Activated naive CD4-positive, alpha-beta T cell treated with anti-CD3 and anti-CD28 coated beads, Interleukin-2, amount 50 U/mL, for 72 hours (primary cell): Measurements from ENCODE around the gene TPD52L2. TPM values are rescaled to one million over a fixed set of nuclear protein-coding genes. Genes with fewer than 3 reads are reported as not detected.

Experiments used
- total RNA-seq, 2 donors: library from RNA; stranded (reverse); gene quantifications; one replicate each; pipeline ENCODE4 v1.2.3, GENCODE V29; 2022

The TPD52L2 gene
- total RNA-seq, 2 donors from 2014 or later: 31.3 to 62.1 TPM

Other genes starting within 250 kb of the TPD52L2 start
- 10 to 100 TPM; 11.3 to 24.0 TPM for gene GMEB2, start 238.2 kb upstream of the TPD52L2 start, total RNA-seq
- 10 to 100 TPM; 13.8 to 19.5 TPM for gene STMN3, start 211.8 kb upstream of the TPD52L2 start, total RNA-seq
- gene RTEL1, start 207.0 kb upstream of the TPD52L2 start, total RNA-seq: 10 to 100 TPM; 45.7 to 51.4 TPM
- gene TNFRSF6B, start 168.6 kb upstream of the TPD52L2 start, total RNA-seq: not detected
- 10 to 100 TPM; 36.1 to 53.4 TPM for gene ARFRP1, start 157.3 kb upstream of the TPD52L2 start, total RNA-seq
- gene ZGPAT, start 157.2 kb upstream of the TPD52L2 start, total RNA-seq: 10 to 100 TPM; 12.5 to 24.0 TPM
- 10 to 100 TPM in 1 of 2 donors, 1 to 10 TPM in 1; 6.3 to 18.2 TPM for gene LIME1, start 128.6 kb upstream of the TPD52L2 start, total RNA-seq
- gene SLC2A4RG, start 125.5 kb upstream of the TPD52L2 start, total RNA-seq: 10 to 100 TPM; 24.7 to 37.2 TPM
- 1 to 10 TPM in 1 of 2 donors, under 1 TPM in 1; 0.39 to 1.2 TPM for gene ZBTB46, start 34.0 kb upstream of the TPD52L2 start, total RNA-seq
- not detected for gene ABHD16B, start 3.8 kb upstream of the TPD52L2 start, total RNA-seq
- 10 to 100 TPM; 30.7 to 41.9 TPM for gene DNAJC5, start 29.9 kb downstream of the TPD52L2 start, total RNA-seq
- 10 to 100 TPM; 21.3 to 32.7 TPM for gene UCKL1, start 91.1 kb downstream of the TPD52L2 start, total RNA-seq
- gene ZNF512B, start 104.7 kb downstream of the TPD52L2 start, total RNA-seq: 10 to 100 TPM in 1 of 2 donors, 1 to 10 TPM in 1; 10.0 to 21.4 TPM
- gene SAMD10, start 114.4 kb downstream of the TPD52L2 start, total RNA-seq: 10 to 100 TPM in 1 of 2 donors, 1 to 10 TPM in 1; 8.2 to 65.4 TPM
- gene PRPF6, start 115.9 kb downstream of the TPD52L2 start, total RNA-seq: 10 to 100 TPM; 82.1 to 82.7 TPM
- gene C20orf204, start 170.9 kb downstream of the TPD52L2 start, total RNA-seq: 10 to 100 TPM; 14.2 to 18.8 TPM
- 1 to 10 TPM in 1 of 2 donors, under 1 TPM in 1; 0.39 to 1.4 TPM for gene SOX18, start 184.4 kb downstream of the TPD52L2 start, total RNA-seq
- gene TCEA2, start 197.9 kb downstream of the TPD52L2 start, total RNA-seq: 10 to 100 TPM; 21.9 to 79.3 TPM
- gene RGS19, start 214.2 kb downstream of the TPD52L2 start, total RNA-seq: 10 to 100 TPM; 21.5 to 47.8 TPM
- 1 to 10 TPM in 1 of 2 donors, under 1 TPM in 1; 0.32 to 1.2 TPM for gene OPRL1, start 214.8 kb downstream of the TPD52L2 start, total RNA-seq
- not detected for gene LKAAEAR1, start 219.1 kb downstream of the TPD52L2 start, total RNA-seq
- not detected for gene NPBWR2, start 242.3 kb downstream of the TPD52L2 start, total RNA-seq